ENCODE data around the gene ZNF205. TPM values are rescaled to one million over a fixed set of nuclear protein-coding genes. Genes with fewer than 3 reads are reported as not detected.

ZNF205 gene
- total and polyA plus RNA-seq, 2 donors (not counting 1 experiment from before 2014, with no cell fraction given): not detected

- H3K4me1 ChIP-seq (ENCODE audit: control insufficient read depth in 2 of 2, insufficient read depth in 2 of 2, low read length in 2 of 2): peaks cover 11 to 19% of the 10 kb centered on the region in 2 donors
- peaks cover 0 to 2% of the 10 kb centered on the region in 2 experiments for H3K36me3 ChIP-seq (replicated peaks in 1 of 2; ENCODE audit: control extremely low read depth in 1 of 2, control insufficient read depth in 1 of 2, extremely low read depth in 1 of 2, insufficient read depth in 2 of 2, low read length in 1 of 2)
- no peaks in the 10 kb centered on the region for H3K27me3 ChIP-seq (replicated peaks in 1 of 4; ENCODE audit: control extremely low read depth in 1 of 4, control insufficient read depth in 3 of 4, insufficient read depth in 4 of 4, low read length in 3 of 4)
- H2AFZ ChIP-seq (ENCODE audit: insufficient read depth, low read depth, low read length, poor library complexity, severe bottlenecking): peak overlapping the region; percentile 91
- DNase-seq (no peak), ATAC-seq (ENCODE audit: low read depth) (no peak)
- H3K4me1 Mint-ChIP-seq: peaks cover 24% of the 10 kb centered on the region
- H3K9ac ChIP-seq (ENCODE audit: low read length): no peak overlapping the region
- H3K4me3 ChIP-seq (ENCODE audit: control extremely low read depth in 1 of 5, extremely low read depth in 1 of 5, insufficient read depth in 1 of 5, low read depth in 2 of 5, low read length in 4 of 5): no peak overlapping the region
- H3K27ac ChIP-seq (ENCODE audit: low read length in 2 of 2): no peak overlapping the region
- CTCF ChIA-PET: interaction anchor here (1.0 to 1.2 kb wide), 4 partner anchors 9 to 27 kb away, joined by 4 to 8 read pairs (median 5); no protein-coding TSS in a partner anchor
- H3K27me3 Mint-ChIP-seq: no peaks in the 10 kb centered on the region
- H3K4me2 ChIP-seq (replicated peaks; ENCODE audit: low read depth, low read length, poor library complexity, severe bottlenecking): peak overlapping the region; percentile 89
- H3K9me3 ChIP-seq (ENCODE audit: control extremely low read depth in 1 of 3, control insufficient read depth in 2 of 3, insufficient read depth in 1 of 3, low read length in 2 of 3): no peaks in the 10 kb centered on the region
- peak overlapping the region; percentile 20 for H3K27ac Mint-ChIP-seq
- no peaks in the 10 kb centered on the region for H4K20me1 ChIP-seq (ENCODE audit: control insufficient read depth, insufficient read depth, low read length, poor library complexity, severe bottlenecking)
- POLR2A ChIA-PET: interaction anchor here (0.6 to 1.5 kb wide), 5 partner anchors 12 to 95 kb away, joined by 4 to 8 read pairs (median 4); partner anchors contain the start of gene ZNF213
- H3K4me3 Mint-ChIP-seq: peak overlapping the region; percentile 99
- WGBS (ENCODE audit: insufficient coverage): 88% methylated on average over 5 of the region's 8 CpGs
- TF ChIP-seq EZH2 (IDR thresholded peaks at IDR 0.05; ENCODE audit: borderline replicate concordance, insufficient read depth, low read depth, low read length, poor library complexity, severe bottlenecking) (no peak), CTCF (IDR thresholded peaks at IDR 0.05) (no peak)
- H3K9me3 Mint-ChIP-seq (ENCODE audit: insufficient read depth): no peaks in the 10 kb centered on the region
- intact Hi-C loops (cut with micrococcal nuclease): loop anchor here (5.0 kb wide), 1 partner anchor 241 kb away; the partner anchor contains the start of gene FLYWCH2
- H3K79me2 ChIP-seq (ENCODE audit: control insufficient read depth, insufficient read depth, low read length): peaks cover 14% of the 10 kb centered on the region
Measured at GRCh38 chr16:3122926-3123570, 10.7 kb downstream of the ZNF205 start.

Data from B cell (primary cell).